ENCODE data around the gene DYSF. TPM values are rescaled to one million over a fixed set of nuclear protein-coding genes. Genes with fewer than 3 reads are reported as not detected.

The DYSF gene
- polyA plus RNA-seq, 3 donors from 2014 or later: 3.4 to 5.0 (median 4.2) TPM

- H3K4me1 Mint-ChIP-seq: peaks cover 3 to 11% of the 10 kb centered on the region in 2 donors
- no peaks in the 10 kb centered on the region for H3K9me3 Mint-ChIP-seq
- H3K4me3 Mint-ChIP-seq: no peak overlapping the region
- DNase-seq: no peak
- H3K27ac Mint-ChIP-seq: no peak overlapping the region
- no peaks in the 10 kb centered on the region for H3K27me3 Mint-ChIP-seq (ENCODE audit: low read depth in 3 of 3)
- peaks cover 0 to 4% (median 0%) of the 10 kb centered on the region in 3 donors for H3K36me3 Mint-ChIP-seq
Measured at GRCh38 chr2:71609958-71610357, 156.6 kb downstream of the DYSF start.

- Mint-ChIP-seq H3K27me3 (ENCODE audit: low read depth in 3 of 3) (peaks cover 0 to 2% (median 0%) of the 10 kb centered on the region in 3 donors), H3K9me3 (no peaks in the 10 kb centered on the region), H3K36me3 (peaks cover 0 to 4% (median 0%) of the 10 kb centered on the region in 3 donors), H3K27ac (no peak overlapping the region), H3K4me1 (peaks cover 0 to 7% of the 10 kb centered on the region in 2 donors), H3K4me3 (no peak overlapping the region)
- no peak for DNase-seq
Measured at GRCh38 chr2:71610671-71611070, 157.3 kb downstream of the DYSF start.

- H3K4me1 Mint-ChIP-seq: peaks cover 0 to 7% of the 10 kb centered on the region in 2 donors
- no peak for DNase-seq
- no peak overlapping the region for H3K4me3 Mint-ChIP-seq
- peaks cover 0 to 2% (median 0%) of the 10 kb centered on the region in 3 donors for H3K27me3 Mint-ChIP-seq (ENCODE audit: low read depth in 3 of 3)
- H3K36me3 Mint-ChIP-seq: peaks cover 0 to 4% (median 0%) of the 10 kb centered on the region in 3 donors
- H3K27ac Mint-ChIP-seq: no peak overlapping the region
- no peaks in the 10 kb centered on the region for H3K9me3 Mint-ChIP-seq
Measured at GRCh38 chr2:71611247-71611646, 157.9 kb downstream of the DYSF start.

- Mint-ChIP-seq H3K36me3 (peaks cover 0 to 4% (median 0%) of the 10 kb centered on the region in 3 donors), H3K9me3 (no peaks in the 10 kb centered on the region), H3K4me3 (no peak overlapping the region), H3K27ac (no peak overlapping the region), H3K4me1 (peaks cover 0 to 5% of the 10 kb centered on the region in 2 donors), H3K27me3 (ENCODE audit: low read depth in 3 of 3) (peaks cover 0 to 2% (median 0%) of the 10 kb centered on the region in 3 donors)
- no peak for DNase-seq
Measured at GRCh38 chr2:71611781-71612527, 158.6 kb downstream of the DYSF start.

DNA sequence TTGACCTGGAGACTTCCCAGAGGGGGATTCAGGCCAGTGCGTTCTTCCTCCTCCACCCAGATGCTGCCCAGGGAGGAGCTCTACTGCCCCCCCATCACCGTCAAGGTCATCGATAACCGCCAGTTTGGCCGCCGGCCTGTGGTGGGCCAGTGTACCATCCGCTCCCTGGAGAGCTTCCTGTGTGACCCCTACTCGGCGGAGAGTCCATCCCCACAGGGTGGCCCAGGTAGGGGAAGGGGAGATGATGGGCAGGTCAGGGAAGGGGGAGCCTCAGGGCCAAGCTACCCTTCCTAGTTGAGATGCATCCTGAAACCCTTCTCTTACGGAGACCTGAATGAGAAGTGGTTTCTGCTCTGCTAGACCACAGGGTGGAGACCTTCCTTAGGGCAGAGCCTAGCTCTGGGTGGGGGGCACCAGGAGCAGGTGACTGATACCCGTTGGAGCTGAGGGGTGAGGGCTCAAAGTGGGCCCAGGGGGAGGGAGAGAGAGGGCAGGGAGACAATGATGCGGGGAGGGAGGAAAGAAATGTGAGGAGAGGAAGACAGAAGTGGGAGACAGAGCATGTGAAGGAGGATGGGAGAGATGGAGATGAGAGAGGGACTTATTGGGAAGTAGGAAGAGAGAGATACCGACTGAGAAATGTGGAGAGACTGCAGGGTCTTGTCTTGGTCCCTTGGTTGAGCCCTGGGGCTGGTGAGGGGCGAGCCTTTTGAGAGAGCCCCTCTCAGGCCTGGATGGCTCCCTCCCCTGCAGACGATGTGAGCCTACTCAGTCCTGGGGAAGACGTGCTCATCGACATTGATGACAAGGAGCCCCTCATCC, 159.4 kb downstream of the DYSF start:
- H3K27ac Mint-ChIP-seq: no peak overlapping the region

GRCh38 chr2:71613403-71613952, 160.1 kb downstream of the DYSF start:
- H3K9me3 Mint-ChIP-seq: no peaks in the 10 kb centered on the region
- peaks cover 0 to 4% (median 0%) of the 10 kb centered on the region in 3 donors for H3K36me3 Mint-ChIP-seq
- no peak for DNase-seq
- H3K27me3 Mint-ChIP-seq (ENCODE audit: low read depth in 3 of 3): peaks cover 0 to 2% (median 0%) of the 10 kb centered on the region in 3 donors
- no peak overlapping the region for H3K27ac Mint-ChIP-seq
- no peak overlapping the region for H3K4me3 Mint-ChIP-seq
- no peaks in the 10 kb centered on the region for H3K4me1 Mint-ChIP-seq

More for the DNA sequence above, 159.4 kb downstream of the DYSF start:
- DNase-seq: no peak
- Mint-ChIP-seq H3K4me1 (no peaks in the 10 kb centered on the region), H3K27me3 (ENCODE audit: low read depth in 3 of 3) (peaks cover 0 to 2% (median 0%) of the 10 kb centered on the region in 3 donors), H3K9me3 (no peaks in the 10 kb centered on the region), H3K36me3 (peaks cover 0 to 4% (median 0%) of the 10 kb centered on the region in 3 donors), H3K4me3 (no peak overlapping the region)

DNA sequence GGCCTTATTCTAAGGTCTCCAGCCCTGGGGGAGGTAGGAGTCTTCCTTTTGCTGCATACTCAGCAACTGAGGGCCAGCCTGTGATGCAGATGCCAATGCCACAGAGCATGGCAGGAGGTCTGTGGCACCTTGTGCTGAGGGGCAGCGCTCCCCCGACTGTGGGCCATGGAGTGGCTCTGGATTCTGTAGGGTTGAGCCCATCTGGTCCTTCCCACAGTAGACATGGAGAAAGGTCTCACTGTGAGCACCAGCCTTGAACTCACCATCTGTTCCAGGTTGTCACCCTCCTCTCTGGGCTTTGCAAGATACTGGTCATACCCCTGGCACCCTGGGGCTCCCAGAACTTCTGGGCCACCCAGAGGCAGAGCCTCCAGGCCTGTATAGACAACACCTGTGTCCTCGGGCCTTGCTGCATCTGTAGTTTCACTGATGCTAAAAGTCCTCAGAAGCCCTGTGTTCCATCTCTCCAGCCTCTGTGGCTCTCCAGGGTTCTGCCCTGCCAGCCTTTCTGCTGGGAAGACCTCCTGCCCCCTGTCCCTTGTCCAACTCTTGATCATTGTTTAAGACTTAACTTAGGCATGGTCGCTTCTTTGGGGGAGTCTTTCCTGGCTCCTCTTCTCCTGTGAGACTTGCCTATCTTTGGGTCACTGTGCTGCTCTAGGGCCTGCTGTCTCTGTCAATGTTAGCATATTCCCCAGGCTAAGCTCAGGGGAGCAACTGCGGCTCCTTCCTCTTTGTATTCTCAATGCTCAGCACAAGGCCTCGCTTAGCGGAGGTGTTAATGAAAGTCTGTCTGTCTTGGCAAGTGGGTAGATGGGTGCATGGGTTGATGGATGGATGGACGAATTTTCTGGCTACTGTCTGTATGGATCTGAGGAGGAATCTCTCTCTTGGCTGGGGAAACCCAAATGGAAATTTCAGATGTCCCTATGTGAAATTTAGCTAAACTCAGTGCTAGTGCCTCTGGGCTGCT, 160.9 kb downstream of the DYSF start:
- Mint-ChIP-seq H3K27ac (peak overlapping the region in 1 of 6 donors; percentile 73), H3K4me1 (no peaks in the 10 kb centered on the region), H3K9me3 (no peaks in the 10 kb centered on the region), H3K4me3 (peak overlapping the region in 1 of 5 donors; percentile 34), H3K27me3 (ENCODE audit: low read depth in 3 of 3) (peaks cover 0 to 2% (median 0%) of the 10 kb centered on the region in 3 donors), H3K36me3 (peaks cover 0 to 4% (median 0%) of the 10 kb centered on the region in 3 donors)
- DNase-seq: no peak

DNA sequence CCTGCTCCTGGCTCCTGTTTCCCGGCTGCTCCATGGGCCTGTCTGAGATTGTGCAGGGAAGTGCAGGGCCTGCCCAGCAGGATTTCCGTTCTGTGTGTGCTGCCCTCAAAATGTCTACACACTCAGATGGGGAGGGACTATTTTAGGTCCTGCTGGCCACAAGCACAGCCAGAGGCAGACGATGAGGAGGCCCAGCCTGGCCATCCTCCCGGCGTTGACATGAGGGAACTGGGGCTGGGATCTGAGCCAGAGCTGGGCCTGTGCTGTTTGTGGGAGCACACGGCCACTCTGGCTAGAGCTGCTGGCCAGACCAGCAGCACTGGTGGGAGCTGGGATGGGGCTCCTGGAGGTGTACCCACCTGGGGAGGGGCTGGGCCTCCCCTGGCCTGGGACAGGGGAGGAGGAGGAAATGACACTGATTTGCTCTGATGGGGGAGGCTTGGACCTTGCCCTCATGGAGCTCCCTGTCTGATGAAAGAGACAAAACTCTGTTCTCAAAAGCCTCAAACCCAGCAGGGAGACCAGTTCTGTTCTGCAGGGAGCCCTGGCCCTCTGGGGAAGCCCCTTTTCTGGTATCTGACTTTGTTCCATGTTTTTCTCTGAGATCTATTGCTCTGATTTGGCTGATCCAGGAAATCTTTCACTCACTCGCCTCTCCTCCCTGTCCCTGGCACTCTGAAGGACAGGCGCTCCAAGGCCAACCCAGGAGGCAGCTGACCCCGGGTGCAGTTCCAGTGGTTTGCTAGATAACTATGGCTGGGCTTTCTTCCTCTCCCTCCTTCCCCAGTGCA, 161.8 kb downstream of the DYSF start:
- Mint-ChIP-seq H3K36me3 (peaks cover 0 to 4% (median 0%) of the 10 kb centered on the region in 3 donors), H3K27ac (peak overlapping the region in 1 of 6 donors; percentile 73), H3K4me1 (no peaks in the 10 kb centered on the region), H3K4me3 (no peak overlapping the region), H3K9me3 (no peaks in the 10 kb centered on the region), H3K27me3 (ENCODE audit: low read depth in 3 of 3) (peaks cover 0 to 6% (median under 1%) of the 10 kb centered on the region in 3 donors)
- no peak for DNase-seq

DNA sequence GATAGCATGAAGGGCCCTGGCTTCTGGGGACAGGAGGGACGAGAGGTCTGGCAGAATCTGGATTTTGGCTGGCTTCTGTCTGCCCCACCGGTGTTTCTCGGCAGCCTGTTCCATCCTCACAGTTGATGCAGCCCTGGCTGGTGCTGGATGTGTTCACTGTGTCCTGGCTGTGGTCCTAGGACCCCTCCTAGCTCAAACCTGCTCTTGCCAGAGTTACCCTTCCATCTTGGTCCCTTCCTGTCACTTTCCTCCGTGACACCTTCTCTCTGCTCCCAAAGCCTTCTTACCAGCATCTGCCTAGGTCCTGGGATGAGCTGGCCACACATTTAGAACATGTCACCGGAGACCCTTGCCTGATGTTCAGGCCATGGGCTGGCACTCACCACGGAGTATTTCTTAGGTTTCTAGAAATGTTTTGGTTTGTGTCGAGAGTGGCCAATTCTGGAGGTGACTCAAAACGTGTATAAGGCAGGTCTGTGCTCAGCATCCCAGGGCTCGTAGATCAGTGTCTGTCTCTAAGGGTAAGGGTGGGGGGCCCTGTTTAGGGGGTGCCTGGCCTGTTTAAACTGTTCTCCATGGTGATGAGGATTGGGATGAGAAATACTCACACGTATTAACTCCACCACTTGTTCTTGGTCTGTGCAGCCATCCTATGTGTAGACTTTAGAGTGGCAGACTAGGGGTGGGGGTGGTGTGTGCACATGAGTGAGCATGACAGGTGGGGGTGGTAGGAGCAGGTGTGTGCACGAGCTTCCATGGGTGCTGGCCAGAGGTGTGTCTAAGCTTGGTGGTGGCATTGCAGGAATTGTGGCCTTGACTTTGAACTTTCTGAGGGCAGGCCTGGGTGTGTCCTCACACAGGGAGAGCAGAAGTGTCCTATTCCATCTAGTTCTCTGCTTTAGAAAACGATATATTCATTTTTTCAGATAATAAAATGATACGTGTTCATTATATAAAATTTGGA, 162.7 kb downstream of the DYSF start:
- no peak overlapping the region for H3K27ac Mint-ChIP-seq
- peaks cover 0 to 4% (median 0%) of the 10 kb centered on the region in 3 donors for H3K36me3 Mint-ChIP-seq
- H3K9me3 Mint-ChIP-seq: no peaks in the 10 kb centered on the region
- H3K4me1 Mint-ChIP-seq: no peaks in the 10 kb centered on the region
- peaks cover 0 to 6% (median 1%) of the 10 kb centered on the region in 3 donors for H3K27me3 Mint-ChIP-seq (ENCODE audit: low read depth in 3 of 3)
- DNase-seq: no peak
- H3K4me3 Mint-ChIP-seq: no peak overlapping the region

GRCh38 chr2:71617266-71617665, 163.9 kb downstream of the DYSF start:
- no peaks in the 10 kb centered on the region for H3K9me3 Mint-ChIP-seq
- peaks cover 0 to 6% (median 1%) of the 10 kb centered on the region in 3 donors for H3K27me3 Mint-ChIP-seq (ENCODE audit: low read depth in 3 of 3)
- DNase-seq: no peak
- H3K27ac Mint-ChIP-seq: no peak overlapping the region
- H3K4me3 Mint-ChIP-seq: no peak overlapping the region
- peaks cover 0 to 4% (median 0%) of the 10 kb centered on the region in 3 donors for H3K36me3 Mint-ChIP-seq
- H3K4me1 Mint-ChIP-seq: no peaks in the 10 kb centered on the region

GRCh38 chr2:71618327-71619113, 165.2 kb downstream of the DYSF start:
- no peak overlapping the region for H3K4me3 Mint-ChIP-seq
- DNase-seq: peak in 1 of 3 donors; percentile 10
- H3K9me3 Mint-ChIP-seq: no peaks in the 10 kb centered on the region
- peaks cover 0 to 6% (median 1%) of the 10 kb centered on the region in 3 donors for H3K27me3 Mint-ChIP-seq (ENCODE audit: low read depth in 3 of 3)
- no peaks in the 10 kb centered on the region for H3K4me1 Mint-ChIP-seq
- H3K36me3 Mint-ChIP-seq: peaks cover 0 to 4% (median 0%) of the 10 kb centered on the region in 3 donors
- H3K27ac Mint-ChIP-seq: no peak overlapping the region
